H1 (cell line): Measurements from ENCODE around the gene TLE4. TPM values are rescaled to one million over a fixed set of nuclear protein-coding genes. Genes with fewer than 3 reads are reported as not detected.

Experiments used
- BCL11A ChIP-seq, 2 experiments: IDR thresholded peaks; one replicate each; pipeline ENCODE4 v1.6.1; 2011; ENCODE audit warnings: low read depth in 2 of 2, low read length in 2 of 2, mild to moderate bottlenecking in 2 of 2
- MAFK ChIP-seq: IDR thresholded peaks from 2 replicates; pipeline ENCODE4 v1.6.1; 2012; ENCODE audit warnings: low read depth, mild to moderate bottlenecking, improper control_type of control experiment, low read length
- PHF8 ChIP-seq: fragments of 200-600 bp; sonication (generic); conservative IDR thresholded peaks from 2 replicates; pipeline ENCODE4 v1.7.1; 2012; ENCODE audit warnings: low read depth, mild to moderate bottlenecking, inconsistent platforms, low read length, moderate library complexity
- RNF2 ChIP-seq: fragments of 200-900, 300-1000 bp; sonication (generic); IDR thresholded peaks from 2 replicates; pipeline ENCODE4 v1.7.1; 2016; ENCODE audit warnings: borderline replicate concordance, low read depth, mild to moderate bottlenecking, antibody characterized with exemption, low read length; ENCODE audit not compliant: poor library complexity, severe bottlenecking; ENCODE audit errors: missing control alignments
- SAP30 ChIP-seq: fragments of 300-600 bp; sonication (generic); IDR thresholded peaks from 2 replicates; pipeline ENCODE4 v1.7.1; 2012; ENCODE audit warnings: low read length, moderate library complexity, mild to moderate bottlenecking, inconsistent platforms; ENCODE audit not compliant: insufficient read depth, insufficient replicate concordance
- SP4 ChIP-seq: IDR thresholded peaks from 2 replicates; pipeline ENCODE4 v1.6.1; 2012; ENCODE audit warnings: low read length, inconsistent platforms
- TBP ChIP-seq: IDR thresholded peaks from 2 replicates; pipeline ENCODE4 v1.6.1; 2011; ENCODE audit warnings: low read depth, low read length, improper control_type of control experiment
- polyA plus RNA-seq, 7 experiments: library from polyadenylated mRNA; depleted of rRNA in 3 of 7; stranded (reverse) in 5 of 7; unstranded in 2 of 7; fragments of >200 nt in 5 of 7; fragments of 200-250 nt in 2 of 7; gene quantifications; 1 replicate in 5 of 7; 2 replicates in 1 of 7; 4 replicates in 1 of 7; pipeline versions ENCODE4 v1.2.1 to v1.2.3, GENCODE V29; 2011 to 2013; ENCODE audit warnings: missing spikeins in 2 of 7, mixed read lengths in 2 of 7
- total RNA-seq: library from RNA; stranded (reverse); fragmentation: NEBNext Ultra II Directional; extraction: Animal tissue kit (Norgen Biotek cat#: 25700); gene quantifications from 2 replicates; pipeline ENCODE4 v1.2.1, GENCODE V29; 2021
- TF ChIP-seq, protein P1 (sequence below): fragments of 300-600 bp; sonication (generic); IDR thresholded peaks from 2 replicates; pipeline ENCODE4 v1.7.1; 2012; ENCODE audit warnings: low read length, moderate library complexity, mild to moderate bottlenecking, inconsistent platforms; ENCODE audit not compliant: insufficient replicate concordance

The TLE4 gene
- total and polyA plus RNA-seq, 2 of the 8 experiments (the other 6 are each of a cell fraction or from before 2014, with no cell fraction given), result 32.4 to 36.9 TPM

DNA sequence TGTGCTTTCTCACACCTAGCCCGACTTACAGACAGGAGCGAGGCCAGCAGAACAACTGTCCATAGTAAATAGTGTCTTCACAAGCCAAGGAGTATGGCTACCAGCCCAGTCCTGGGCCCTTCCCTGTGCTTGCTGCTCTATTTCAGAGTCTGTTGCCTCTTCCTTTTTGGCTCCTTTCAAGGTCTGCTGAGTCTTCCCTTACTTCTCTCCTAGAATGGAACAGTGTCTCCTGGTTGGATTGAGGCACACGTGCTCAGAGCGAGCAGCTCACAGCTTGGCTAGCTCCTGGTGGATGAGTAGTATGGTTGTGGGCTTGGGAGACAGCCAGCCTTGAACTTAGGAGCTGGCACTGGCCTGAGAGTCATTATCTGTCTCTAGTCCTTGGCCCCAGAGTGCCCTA is 72.8 kb downstream of the TLE4 start (continued):
- TF ChIP-seq, protein P1, sequence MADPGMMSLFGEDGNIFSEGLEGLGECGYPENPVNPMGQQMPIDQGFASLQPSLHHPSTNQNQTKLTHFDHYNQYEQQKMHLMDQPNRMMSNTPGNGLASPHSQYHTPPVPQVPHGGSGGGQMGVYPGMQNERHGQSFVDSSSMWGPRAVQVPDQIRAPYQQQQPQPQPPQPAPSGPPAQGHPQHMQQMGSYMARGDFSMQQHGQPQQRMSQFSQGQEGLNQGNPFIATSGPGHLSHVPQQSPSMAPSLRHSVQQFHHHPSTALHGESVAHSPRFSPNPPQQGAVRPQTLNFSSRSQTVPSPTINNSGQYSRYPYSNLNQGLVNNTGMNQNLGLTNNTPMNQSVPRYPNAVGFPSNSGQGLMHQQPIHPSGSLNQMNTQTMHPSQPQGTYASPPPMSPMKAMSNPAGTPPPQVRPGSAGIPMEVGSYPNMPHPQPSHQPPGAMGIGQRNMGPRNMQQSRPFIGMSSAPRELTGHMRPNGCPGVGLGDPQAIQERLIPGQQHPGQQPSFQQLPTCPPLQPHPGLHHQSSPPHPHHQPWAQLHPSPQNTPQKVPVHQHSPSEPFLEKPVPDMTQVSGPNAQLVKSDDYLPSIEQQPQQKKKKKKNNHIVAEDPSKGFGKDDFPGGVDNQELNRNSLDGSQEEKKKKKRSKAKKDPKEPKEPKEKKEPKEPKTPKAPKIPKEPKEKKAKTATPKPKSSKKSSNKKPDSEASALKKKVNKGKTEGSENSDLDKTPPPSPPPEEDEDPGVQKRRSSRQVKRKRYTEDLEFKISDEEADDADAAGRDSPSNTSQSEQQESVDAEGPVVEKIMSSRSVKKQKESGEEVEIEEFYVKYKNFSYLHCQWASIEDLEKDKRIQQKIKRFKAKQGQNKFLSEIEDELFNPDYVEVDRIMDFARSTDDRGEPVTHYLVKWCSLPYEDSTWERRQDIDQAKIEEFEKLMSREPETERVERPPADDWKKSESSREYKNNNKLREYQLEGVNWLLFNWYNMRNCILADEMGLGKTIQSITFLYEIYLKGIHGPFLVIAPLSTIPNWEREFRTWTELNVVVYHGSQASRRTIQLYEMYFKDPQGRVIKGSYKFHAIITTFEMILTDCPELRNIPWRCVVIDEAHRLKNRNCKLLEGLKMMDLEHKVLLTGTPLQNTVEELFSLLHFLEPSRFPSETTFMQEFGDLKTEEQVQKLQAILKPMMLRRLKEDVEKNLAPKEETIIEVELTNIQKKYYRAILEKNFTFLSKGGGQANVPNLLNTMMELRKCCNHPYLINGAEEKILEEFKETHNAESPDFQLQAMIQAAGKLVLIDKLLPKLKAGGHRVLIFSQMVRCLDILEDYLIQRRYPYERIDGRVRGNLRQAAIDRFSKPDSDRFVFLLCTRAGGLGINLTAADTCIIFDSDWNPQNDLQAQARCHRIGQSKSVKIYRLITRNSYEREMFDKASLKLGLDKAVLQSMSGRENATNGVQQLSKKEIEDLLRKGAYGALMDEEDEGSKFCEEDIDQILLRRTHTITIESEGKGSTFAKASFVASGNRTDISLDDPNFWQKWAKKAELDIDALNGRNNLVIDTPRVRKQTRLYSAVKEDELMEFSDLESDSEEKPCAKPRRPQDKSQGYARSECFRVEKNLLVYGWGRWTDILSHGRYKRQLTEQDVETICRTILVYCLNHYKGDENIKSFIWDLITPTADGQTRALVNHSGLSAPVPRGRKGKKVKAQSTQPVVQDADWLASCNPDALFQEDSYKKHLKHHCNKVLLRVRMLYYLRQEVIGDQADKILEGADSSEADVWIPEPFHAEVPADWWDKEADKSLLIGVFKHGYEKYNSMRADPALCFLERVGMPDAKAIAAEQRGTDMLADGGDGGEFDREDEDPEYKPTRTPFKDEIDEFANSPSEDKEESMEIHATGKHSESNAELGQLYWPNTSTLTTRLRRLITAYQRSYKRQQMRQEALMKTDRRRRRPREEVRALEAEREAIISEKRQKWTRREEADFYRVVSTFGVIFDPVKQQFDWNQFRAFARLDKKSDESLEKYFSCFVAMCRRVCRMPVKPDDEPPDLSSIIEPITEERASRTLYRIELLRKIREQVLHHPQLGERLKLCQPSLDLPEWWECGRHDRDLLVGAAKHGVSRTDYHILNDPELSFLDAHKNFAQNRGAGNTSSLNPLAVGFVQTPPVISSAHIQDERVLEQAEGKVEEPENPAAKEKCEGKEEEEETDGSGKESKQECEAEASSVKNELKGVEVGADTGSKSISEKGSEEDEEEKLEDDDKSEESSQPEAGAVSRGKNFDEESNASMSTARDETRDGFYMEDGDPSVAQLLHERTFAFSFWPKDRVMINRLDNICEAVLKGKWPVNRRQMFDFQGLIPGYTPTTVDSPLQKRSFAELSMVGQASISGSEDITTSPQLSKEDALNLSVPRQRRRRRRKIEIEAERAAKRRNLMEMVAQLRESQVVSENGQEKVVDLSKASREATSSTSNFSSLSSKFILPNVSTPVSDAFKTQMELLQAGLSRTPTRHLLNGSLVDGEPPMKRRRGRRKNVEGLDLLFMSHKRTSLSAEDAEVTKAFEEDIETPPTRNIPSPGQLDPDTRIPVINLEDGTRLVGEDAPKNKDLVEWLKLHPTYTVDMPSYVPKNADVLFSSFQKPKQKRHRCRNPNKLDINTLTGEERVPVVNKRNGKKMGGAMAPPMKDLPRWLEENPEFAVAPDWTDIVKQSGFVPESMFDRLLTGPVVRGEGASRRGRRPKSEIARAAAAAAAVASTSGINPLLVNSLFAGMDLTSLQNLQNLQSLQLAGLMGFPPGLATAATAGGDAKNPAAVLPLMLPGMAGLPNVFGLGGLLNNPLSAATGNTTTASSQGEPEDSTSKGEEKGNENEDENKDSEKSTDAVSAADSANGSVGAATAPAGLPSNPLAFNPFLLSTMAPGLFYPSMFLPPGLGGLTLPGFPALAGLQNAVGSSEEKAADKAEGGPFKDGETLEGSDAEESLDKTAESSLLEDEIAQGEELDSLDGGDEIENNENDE, result no peak
- TF ChIP-seq MAFK (no peak), SAP30 (no peak), RNF2 (no peak), BCL11A (IDR thresholded peaks at IDR 0.05; ENCODE audit: low read depth in 2 of 2, low read length in 2 of 2) (no peak), SP4 (no peak), PHF8 (no peak), TBP (no peak)
